ENCODE measurements around the gene ZPLD1. TPM values are rescaled to one million over a fixed set of nuclear protein-coding genes. Genes with fewer than 3 reads are reported as not detected.
A peak's percentile ranks its signal among the peaks of the same experiment; 100 is the strongest.

ZPLD1 gene
- total RNA-seq, 1 experiment from 2014 or later: 0.15 TPM

DNA sequence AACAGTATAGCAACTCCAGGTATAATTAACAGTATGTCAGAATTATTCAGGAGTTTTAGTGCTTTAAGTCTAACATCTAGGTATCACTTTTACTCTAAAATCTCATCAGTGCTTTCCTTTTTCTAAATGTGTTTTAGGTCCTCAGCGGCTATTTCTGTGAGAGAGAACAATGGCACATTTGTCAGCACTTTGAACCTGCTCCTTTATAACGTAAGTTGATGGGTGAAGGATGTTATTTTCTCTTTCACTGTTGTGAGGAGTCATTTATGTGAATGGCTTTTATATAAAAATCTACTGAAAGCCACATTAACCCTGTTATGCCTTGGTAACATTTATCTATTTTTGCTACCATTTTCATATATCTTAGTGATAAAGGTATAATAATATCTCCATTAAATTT lies 22.8 kb downstream of the ZPLD1 start:
- Histone ChIP-seq H3K36me3 (ENCODE audit: low read depth, low read length) (no peaks in the 10 kb centered on the region), H3K4me2 (ENCODE audit: low read length) (no peak overlapping the region), H3F3A (ENCODE audit: low read length, unreplicated experiment) (no peaks in the 10 kb centered on the region), H3K27ac (ENCODE audit: low read length) (no peak overlapping the region), H2AFZ (ENCODE audit: low read length) (no peak overlapping the region), H3K9ac (ENCODE audit: low read length) (no peak overlapping the region), H3K9me2 (replicated peaks; ENCODE audit: low read length) (no peaks in the 10 kb centered on the region), H3K27me3 (ENCODE audit: low read length) (no peaks in the 10 kb centered on the region), H3K9me3 (ENCODE audit: low read length) (no peaks in the 10 kb centered on the region), H3K4me1 (ENCODE audit: insufficient read depth, low read length) (peaks cover 31% of the 10 kb centered on the region), H3K79me2 (ENCODE audit: low read length) (no peaks in the 10 kb centered on the region), H4K20me1 (ENCODE audit: low read length) (no peaks in the 10 kb centered on the region), H3K4me3 (ENCODE audit: low read length) (no peak overlapping the region)
- CTCF ChIA-PET: interaction anchor here (0.5 kb wide), 1 partner anchor 42 kb away, joined by 3 read pairs; no protein-coding TSS in a partner anchor
- DNase-seq (no peak), ATAC-seq (no peak)
- POLR2A ChIA-PET (ENCODE audit: unreplicated experiment): no interaction called here
- TF ChIP-seq EZH2 (IDR thresholded peaks at IDR 0.05; ENCODE audit: low read length, unreplicated experiment): no peak
- TF ChIP-seq, protein P1, sequence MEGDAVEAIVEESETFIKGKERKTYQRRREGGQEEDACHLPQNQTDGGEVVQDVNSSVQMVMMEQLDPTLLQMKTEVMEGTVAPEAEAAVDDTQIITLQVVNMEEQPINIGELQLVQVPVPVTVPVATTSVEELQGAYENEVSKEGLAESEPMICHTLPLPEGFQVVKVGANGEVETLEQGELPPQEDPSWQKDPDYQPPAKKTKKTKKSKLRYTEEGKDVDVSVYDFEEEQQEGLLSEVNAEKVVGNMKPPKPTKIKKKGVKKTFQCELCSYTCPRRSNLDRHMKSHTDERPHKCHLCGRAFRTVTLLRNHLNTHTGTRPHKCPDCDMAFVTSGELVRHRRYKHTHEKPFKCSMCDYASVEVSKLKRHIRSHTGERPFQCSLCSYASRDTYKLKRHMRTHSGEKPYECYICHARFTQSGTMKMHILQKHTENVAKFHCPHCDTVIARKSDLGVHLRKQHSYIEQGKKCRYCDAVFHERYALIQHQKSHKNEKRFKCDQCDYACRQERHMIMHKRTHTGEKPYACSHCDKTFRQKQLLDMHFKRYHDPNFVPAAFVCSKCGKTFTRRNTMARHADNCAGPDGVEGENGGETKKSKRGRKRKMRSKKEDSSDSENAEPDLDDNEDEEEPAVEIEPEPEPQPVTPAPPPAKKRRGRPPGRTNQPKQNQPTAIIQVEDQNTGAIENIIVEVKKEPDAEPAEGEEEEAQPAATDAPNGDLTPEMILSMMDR (conservative IDR thresholded peaks at IDR 0.05; ENCODE audit: low read depth, low read length): no peak
- intact Hi-C loops (cut with micrococcal nuclease): no loop called here
- no TSS peak for BruUV-seq (replicated peaks)

DNA sequence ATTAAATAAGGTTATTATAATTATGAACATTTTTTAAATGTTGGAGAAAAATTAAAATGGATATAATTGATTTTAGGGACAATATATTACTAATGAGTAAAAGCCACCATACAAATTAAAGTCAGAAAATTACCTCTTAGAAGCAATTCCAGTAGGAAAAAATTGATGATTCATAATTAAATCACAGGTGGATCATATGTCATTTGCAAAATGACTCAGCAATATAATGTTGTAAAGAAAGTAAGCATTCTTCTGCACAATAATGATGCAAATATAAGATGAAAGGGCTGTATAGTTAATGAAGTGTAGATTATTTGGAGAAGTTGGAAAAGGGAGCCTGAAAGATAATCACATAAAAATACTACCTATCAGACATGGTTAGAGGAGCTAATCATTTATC lies 25.8 kb downstream of the ZPLD1 start:
- Histone ChIP-seq H3K9me3 (ENCODE audit: low read length) (no peaks in the 10 kb centered on the region), H2AFZ (ENCODE audit: low read length) (no peak overlapping the region), H3K4me3 (ENCODE audit: low read length) (no peak overlapping the region), H3K79me2 (ENCODE audit: low read length) (no peaks in the 10 kb centered on the region), H3K4me2 (ENCODE audit: low read length) (peak overlapping the region; percentile 68), H3K36me3 (ENCODE audit: low read depth, low read length) (no peaks in the 10 kb centered on the region), H3K27me3 (ENCODE audit: low read length) (no peaks in the 10 kb centered on the region), H3K4me1 (ENCODE audit: insufficient read depth, low read length) (peaks cover 24% of the 10 kb centered on the region), H4K20me1 (ENCODE audit: low read length) (no peaks in the 10 kb centered on the region), H3F3A (ENCODE audit: low read length, unreplicated experiment) (no peaks in the 10 kb centered on the region), H3K27ac (ENCODE audit: low read length) (peak overlapping the region; percentile 26), H3K9ac (ENCODE audit: low read length) (no peak overlapping the region), H3K9me2 (replicated peaks; ENCODE audit: low read length) (no peaks in the 10 kb centered on the region)
- peak; percentile 90 for ATAC-seq
- peak; percentile 86 for DNase-seq
- POLR2A ChIA-PET (ENCODE audit: unreplicated experiment): interaction anchor here (0.7 kb wide), 1 partner anchor 68 kb away, joined by 6 read pairs; no protein-coding TSS in a partner anchor
- CTCF ChIA-PET: interaction anchor here (1.0 kb wide), 1 partner anchor 76 kb away, joined by 5 read pairs; no protein-coding TSS in a partner anchor
- TF ChIP-seq, protein P1 (conservative IDR thresholded peaks at IDR 0.05; ENCODE audit: low read depth, low read length): no peak
- TF ChIP-seq EZH2phosphoT487 (IDR thresholded peaks at IDR 0.05; ENCODE audit: borderline replicate concordance, low read length): no peak
- TF ChIP-seq EZH2 (IDR thresholded peaks at IDR 0.05; ENCODE audit: low read length, unreplicated experiment): no peak
- BruUV-seq (replicated peaks): no TSS peak
- intact Hi-C loops (cut with micrococcal nuclease): loop anchor here (1.0 to 5.0 kb wide), 2 partner anchors 48 to 222 kb away; no protein-coding TSS in a partner anchor

DNA sequence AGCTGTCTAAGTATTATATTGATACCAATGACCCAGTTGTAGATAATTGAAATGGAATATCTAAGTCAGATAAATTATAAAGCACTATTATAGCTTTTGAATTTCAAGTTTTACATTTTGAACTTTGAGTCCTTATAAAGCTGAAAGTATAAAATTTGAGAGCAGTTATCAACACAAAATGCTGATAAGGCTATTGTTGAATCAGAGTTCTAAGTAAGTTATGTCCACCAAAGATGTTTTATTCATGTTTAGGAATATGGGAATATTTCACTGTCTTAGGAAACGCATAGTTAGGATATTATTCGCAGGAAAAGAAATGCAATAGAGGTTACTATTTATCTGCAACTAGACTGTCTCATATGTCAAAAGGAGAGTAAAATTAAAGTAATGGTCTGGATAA lies 29.4 kb downstream of the ZPLD1 start:
- H3K9me2 ChIP-seq (replicated peaks; ENCODE audit: low read length): no peaks in the 10 kb centered on the region
- no peak for DNase-seq
- ATAC-seq: no peak
- no peak overlapping the region for H3K27ac ChIP-seq (ENCODE audit: low read length)
- no peak overlapping the region for H2AFZ ChIP-seq (ENCODE audit: low read length)
- H3K27me3 ChIP-seq (ENCODE audit: low read length): no peaks in the 10 kb centered on the region
- H4K20me1 ChIP-seq (ENCODE audit: low read length): no peaks in the 10 kb centered on the region
- BruUV-seq (replicated peaks): no TSS peak
- intact Hi-C loops (cut with micrococcal nuclease): loop anchor here (5.0 kb wide), 1 partner anchor 52 kb away; no protein-coding TSS in a partner anchor
- no peaks in the 10 kb centered on the region for H3K79me2 ChIP-seq (ENCODE audit: low read length)
- POLR2A ChIA-PET (ENCODE audit: unreplicated experiment): no interaction called here
- CTCF ChIA-PET: interaction anchor here (1.8 kb wide), 1 partner anchor 235 kb away, joined by 5 read pairs; no protein-coding TSS in a partner anchor
- no peaks in the 10 kb centered on the region for H3F3A ChIP-seq (ENCODE audit: low read length, unreplicated experiment)
- H3K36me3 ChIP-seq (ENCODE audit: low read depth, low read length): no peaks in the 10 kb centered on the region
- TF ChIP-seq EZH2phosphoT487 (IDR thresholded peaks at IDR 0.05; ENCODE audit: borderline replicate concordance, low read length): no peak
- TF ChIP-seq, protein P1 (conservative IDR thresholded peaks at IDR 0.05; ENCODE audit: low read depth, low read length): no peak
- TF ChIP-seq EZH2 (IDR thresholded peaks at IDR 0.05; ENCODE audit: low read length, unreplicated experiment): no peak
- peaks cover 20% of the 10 kb centered on the region for H3K4me1 ChIP-seq (ENCODE audit: insufficient read depth, low read length)
- H3K9me3 ChIP-seq (ENCODE audit: low read length): no peaks in the 10 kb centered on the region
- no peak overlapping the region for H3K9ac ChIP-seq (ENCODE audit: low read length)
- H3K4me3 ChIP-seq (ENCODE audit: low read length): no peak overlapping the region
- no peak overlapping the region for H3K4me2 ChIP-seq (ENCODE audit: low read length)
